Ectodermal cell (in vitro differentiated cells): Measurements from ENCODE around the gene HBB.

Experiments
- H3K27ac ChIP-seq: 2 replicates; pipeline ENCODE4 v1.7.0; 2013; ENCODE audit warnings: mild to moderate bottlenecking, low read depth, low read length; ENCODE audit not compliant: insufficient read depth, poor library complexity, severe bottlenecking
- H3K27me3 ChIP-seq: 2 replicates; pipeline ENCODE4 v1.7.0; 2013; ENCODE audit warnings: mild to moderate bottlenecking, low read length; ENCODE audit not compliant: insufficient read depth, control insufficient read depth, poor library complexity, severe bottlenecking
- H3K36me3 ChIP-seq: one replicate; pipeline ENCODE4 v1.7.0; 2013; ENCODE audit warnings: low read length; ENCODE audit not compliant: control insufficient read depth, insufficient read depth
- H3K4me1 ChIP-seq: one replicate; pipeline ENCODE4 v1.7.0; 2013; ENCODE audit warnings: low read length; ENCODE audit not compliant: control insufficient read depth, insufficient read depth
- H3K4me3 ChIP-seq: 2 replicates; pipeline ENCODE4 v1.7.0; 2013; ENCODE audit warnings: low read depth, low read length, control low read depth; ENCODE audit not compliant: insufficient read depth
- H3K9me3 ChIP-seq: 2 replicates; pipeline ENCODE4 v1.7.0; 2013; ENCODE audit warnings: mild to moderate bottlenecking, low read length, moderate library complexity; ENCODE audit not compliant: control insufficient read depth
- WGBS, 2 experiments: methylation state at CpG; one replicate each; pipeline ENCODE4 v1.1.7; 2013; ENCODE audit warnings: missing lambda C conversion rate in 2 of 2; 5-methylcytosine and 5-hydroxymethylcytosine counted together

Gene HBB

DNA sequence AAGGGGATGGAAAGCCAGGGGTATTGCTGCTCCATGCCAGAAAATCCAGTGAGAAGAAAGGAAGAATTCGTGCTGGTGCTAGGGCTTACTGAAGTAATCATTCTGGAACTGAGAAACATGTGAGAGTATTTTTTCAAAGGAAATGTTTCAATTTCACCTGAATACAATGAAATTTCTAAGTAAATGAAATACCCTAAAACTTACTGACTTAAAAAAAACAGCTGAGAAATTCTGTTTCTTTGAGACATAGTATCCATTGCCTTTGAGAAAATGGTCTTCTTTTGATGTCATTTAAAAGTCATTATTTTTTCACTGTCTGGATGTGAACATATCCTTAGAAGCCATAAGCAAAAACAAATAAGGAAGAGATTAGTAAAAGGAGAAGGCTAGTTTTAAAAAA, 26.3 kb downstream of the HBB start, which contains the start of gene OR51V1:
Gene OR51V1 (minus strand): TSS at position 101 of the 400 bp plus-strand sequence. CDS start 0 bp downstream, at position 101.
- 91 to 94% methylated on average over 1 of the region's 1 CpG for WGBS, 2 experiments
- Histone ChIP-seq H3K36me3 (no peaks in the 10 kb centered on the region), H3K4me1 (no peaks in the 10 kb centered on the region), H3K4me3 (no peak within 1 kb of the TSS), H3K9me3 (no peaks in the 10 kb centered on the region), H3K27me3 (no peaks in the 10 kb centered on the region), H3K27ac (no peak within 1 kb of the TSS)

DNA sequence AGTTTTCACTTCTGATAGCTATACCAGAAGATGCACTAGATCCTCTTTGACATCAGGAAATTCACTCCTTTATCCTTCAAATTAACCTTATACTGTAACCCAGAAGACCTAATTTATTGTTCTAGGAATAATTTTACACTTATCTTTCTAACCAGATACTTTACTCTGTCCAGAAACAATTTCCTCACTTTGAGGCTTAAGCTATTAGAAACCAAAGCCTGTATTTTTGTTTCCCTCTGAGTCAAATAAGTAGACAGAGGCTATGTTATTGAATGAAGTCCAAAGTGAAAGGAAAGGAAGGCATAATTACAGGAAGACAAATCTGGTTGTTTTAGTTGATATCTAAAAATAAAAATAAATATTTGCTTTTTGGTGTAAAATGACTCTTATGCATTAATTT, 28.6 kb downstream of the HBB start:
- no peaks in the 10 kb centered on the region for H3K4me1 ChIP-seq
- H3K27me3 ChIP-seq: no peaks in the 10 kb centered on the region
- no peaks in the 10 kb centered on the region for H3K9me3 ChIP-seq
- no peaks in the 10 kb centered on the region for H3K36me3 ChIP-seq
- H3K27ac ChIP-seq: no peak overlapping the region
- no peak overlapping the region for H3K4me3 ChIP-seq

DNA sequence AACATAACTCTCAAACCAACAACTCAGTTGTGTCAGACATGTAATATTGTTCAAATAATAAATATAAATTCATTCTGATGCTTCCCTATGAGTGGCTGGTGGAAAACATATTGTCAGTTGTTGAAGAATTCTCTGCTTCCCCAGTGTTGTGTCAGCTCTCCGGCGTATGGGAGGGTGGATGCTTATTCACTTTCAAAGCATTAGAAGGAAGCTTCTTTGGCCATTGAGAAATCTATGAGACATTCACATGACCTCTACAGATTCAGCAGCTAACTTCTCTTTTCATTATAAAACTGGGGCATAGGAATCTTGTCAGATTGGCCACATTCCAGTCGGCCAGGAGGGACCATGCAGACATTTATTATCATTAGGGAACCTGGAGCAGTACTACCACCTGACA, 29.3 kb downstream of the HBB start:
- 86 to 92% methylated on average over 3 of the region's 3 CpGs for WGBS, 2 experiments
- H3K9me3 ChIP-seq: no peaks in the 10 kb centered on the region
- no peak overlapping the region for H3K4me3 ChIP-seq

DNA sequence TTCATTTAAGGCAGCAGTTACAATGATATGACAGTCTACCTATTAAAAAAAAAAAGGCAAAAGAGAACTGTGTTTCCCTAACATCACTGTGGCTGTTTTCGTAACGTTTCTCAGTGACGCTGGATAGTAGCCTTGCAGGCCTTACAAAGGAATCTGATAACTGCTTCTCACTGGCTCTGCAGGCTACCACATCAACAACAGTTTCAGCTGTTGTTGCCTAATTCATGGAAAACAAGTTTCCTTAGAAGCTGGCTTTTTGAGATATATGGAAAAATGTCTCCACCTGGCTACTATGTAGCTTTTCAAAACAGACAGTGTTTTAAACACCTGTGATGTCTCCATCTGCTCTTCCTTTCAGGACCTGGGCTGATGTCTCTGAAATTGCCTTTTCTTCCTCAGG, 30.1 kb downstream of the HBB start:
- WGBS, 2 experiments: 56 to 59% methylated on average over 3 of the region's 3 CpGs
- H3K27me3 ChIP-seq: no peaks in the 10 kb centered on the region
- no peak overlapping the region for H3K4me3 ChIP-seq
- no peak overlapping the region for H3K27ac ChIP-seq
- H3K4me1 ChIP-seq: no peaks in the 10 kb centered on the region
- no peaks in the 10 kb centered on the region for H3K9me3 ChIP-seq
- H3K36me3 ChIP-seq: no peaks in the 10 kb centered on the region

More for the DNA sequence above, 29.3 kb downstream of the HBB start:
- Histone ChIP-seq H3K36me3 (no peaks in the 10 kb centered on the region), H3K27ac (no peak overlapping the region), H3K27me3 (no peaks in the 10 kb centered on the region), H3K4me1 (no peaks in the 10 kb centered on the region)

DNA sequence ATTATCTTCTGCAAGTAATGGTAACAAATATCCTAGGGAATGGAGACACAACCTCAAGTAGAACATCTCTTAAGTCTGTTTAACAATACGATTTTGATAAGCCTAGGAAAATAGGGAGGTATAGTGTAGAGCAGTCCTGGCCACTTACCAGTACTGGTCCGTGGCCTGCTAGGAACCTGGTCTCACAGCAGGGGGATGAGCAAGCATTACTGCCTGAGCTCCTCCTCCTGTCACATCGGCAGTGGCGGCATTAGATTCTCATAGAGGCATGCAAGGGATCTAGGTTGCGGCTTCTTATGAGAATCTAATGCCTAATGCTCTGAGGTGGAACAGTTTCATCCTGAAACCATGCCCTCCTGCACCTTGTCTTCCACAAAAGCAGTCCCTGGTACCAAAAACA, 30.8 kb downstream of the HBB start:
- Histone ChIP-seq H3K36me3 (no peaks in the 10 kb centered on the region), H3K4me1 (no peaks in the 10 kb centered on the region), H3K27ac (no peak overlapping the region), H3K27me3 (no peaks in the 10 kb centered on the region), H3K4me3 (no peak overlapping the region), H3K9me3 (no peaks in the 10 kb centered on the region)
- WGBS, 2 experiments: 75 to 80% methylated on average over 5 of the region's 5 CpGs

DNA sequence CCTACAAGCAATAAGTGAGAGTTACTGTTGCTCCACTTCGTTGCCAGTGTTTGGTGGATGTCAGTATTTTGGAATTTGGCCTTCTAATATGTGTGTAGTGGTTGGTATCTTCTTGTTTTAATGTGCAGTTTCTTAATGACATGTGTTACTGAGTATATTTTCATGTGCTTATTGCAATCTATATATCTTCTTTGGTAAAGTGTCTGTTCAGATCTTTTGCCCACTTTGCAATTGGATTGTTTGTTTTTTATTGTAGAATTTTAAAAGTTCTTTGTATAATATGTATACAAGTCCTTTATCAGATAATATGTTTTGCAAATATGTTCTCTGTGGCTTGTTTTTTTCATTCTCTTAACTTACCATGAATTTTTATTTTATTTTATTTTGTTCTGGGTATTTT, 34.1 kb downstream of the HBB start:
- Histone ChIP-seq H3K4me3 (no peak overlapping the region), H3K4me1 (no peaks in the 10 kb centered on the region), H3K9me3 (no peaks in the 10 kb centered on the region), H3K27ac (no peak overlapping the region), H3K36me3 (no peaks in the 10 kb centered on the region), H3K27me3 (no peaks in the 10 kb centered on the region)
- WGBS, 2 experiments: 47 to 50% methylated on average over 1 of the region's 1 CpG

DNA sequence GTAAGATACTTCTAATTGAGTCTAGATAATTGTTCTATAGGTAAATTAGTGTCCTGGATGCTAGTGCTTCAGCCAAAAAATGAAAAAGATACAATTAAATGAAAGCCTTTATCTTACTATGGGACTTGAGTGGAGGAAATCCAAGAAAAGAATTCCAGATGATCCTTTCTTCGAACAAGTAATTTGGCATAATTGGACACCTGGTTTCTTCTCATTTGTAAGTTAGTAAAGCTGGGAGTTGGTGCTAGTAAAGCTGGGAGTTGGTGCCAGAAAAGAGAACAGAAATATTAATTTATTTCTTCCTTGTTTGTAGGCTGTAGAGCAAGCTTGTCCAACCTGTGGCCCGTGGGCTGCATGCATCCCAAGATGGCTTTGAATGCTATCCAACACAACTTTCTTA, 38.7 kb downstream of the HBB start:
- H3K36me3 ChIP-seq: no peaks in the 10 kb centered on the region
- no peak overlapping the region for H3K27ac ChIP-seq
- no peak overlapping the region for H3K4me3 ChIP-seq
- 96 to 98% methylated on average over 1 to 2 of the region's 2 CpGs for WGBS, 2 experiments
- no peaks in the 10 kb centered on the region for H3K27me3 ChIP-seq
- H3K4me1 ChIP-seq: no peaks in the 10 kb centered on the region
- H3K9me3 ChIP-seq: no peaks in the 10 kb centered on the region

DNA sequence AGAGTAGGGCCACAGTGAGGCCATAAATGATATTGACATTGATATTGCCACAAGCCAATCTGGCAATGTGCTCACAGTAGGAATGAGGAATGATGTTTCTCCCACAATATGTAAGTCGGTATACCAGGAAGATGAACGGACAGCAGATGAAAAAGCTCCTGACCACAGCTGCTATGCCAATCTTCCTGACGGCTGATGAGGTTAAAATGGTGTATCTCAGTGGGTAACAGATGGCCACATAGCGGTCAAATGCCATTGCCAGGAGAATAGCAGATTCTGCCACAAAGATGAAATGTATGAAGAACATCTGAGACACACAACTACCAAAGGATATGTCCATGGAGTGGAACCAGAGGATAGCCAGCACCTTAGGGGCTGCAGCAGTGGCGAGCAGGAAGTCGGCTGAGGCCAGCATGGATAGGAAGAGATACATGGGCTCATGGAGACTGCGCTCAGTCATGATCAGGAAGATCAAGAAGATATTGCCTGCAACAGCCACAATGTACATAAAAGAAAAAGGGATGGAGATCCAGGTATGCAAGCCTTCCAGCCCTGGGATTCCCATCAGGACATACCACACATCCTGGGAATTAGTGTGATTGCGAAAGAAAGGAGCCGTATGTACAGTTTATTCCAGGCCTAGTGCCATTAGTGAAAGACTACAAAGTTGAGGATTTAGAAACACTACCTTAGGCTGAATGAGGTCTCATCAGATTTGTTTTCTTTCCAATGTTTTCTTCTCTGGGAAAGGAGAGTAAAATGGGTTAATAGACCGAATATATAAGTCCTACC, 48.6 kb downstream of the HBB start:
- WGBS, 2 experiments: 79 to 86% methylated on average over 9 of the region's 10 CpGs

More for the DNA sequence above, 48.6 kb downstream of the HBB start:
- no peaks in the 10 kb centered on the region for H3K9me3 ChIP-seq
- H3K4me1 ChIP-seq: no peaks in the 10 kb centered on the region
- H3K4me3 ChIP-seq: no peak overlapping the region
- no peaks in the 10 kb centered on the region for H3K36me3 ChIP-seq
- H3K27ac ChIP-seq: no peak overlapping the region
- H3K27me3 ChIP-seq: no peaks in the 10 kb centered on the region
